Vagina (tissue), 2 donors: Measurements from ENCODE around the gene LTK.

ENCODE experiments used
- POLR2A ChIP-seq, 2 donors: fragments of 450-650 bp; IDR thresholded peaks; one replicate each; pipeline ENCODE4 v1.6.1; 2017; ENCODE audit warnings: antibody characterized with exemption in 2 of 2, mild to moderate bottlenecking in 2 of 2, moderate library complexity in 2 of 2
- POLR2AphosphoS5 ChIP-seq, 2 donors: sonication (generic); formaldehyde crosslinking; IDR thresholded peaks; one replicate each; pipeline ENCODE4 v1.9.0; 2017; ENCODE audit warnings: antibody characterized with exemption in 2 of 2, mild to moderate bottlenecking in 2 of 2, low read depth in 1 of 2; ENCODE audit not compliant: insufficient read depth in 1 of 2
- TF ChIP-seq, protein P1 (sequence below), 3 experiments: fragments of 450-650 bp in 2 of 3; fragments of 200-600 bp in 1 of 3; sonication (generic) in 1 of 3; IDR thresholded peaks; one replicate each; pipeline ENCODE4 v1.5.1; 2017 to 2019; ENCODE audit warnings: antibody characterized with exemption in 3 of 3, mild to moderate bottlenecking in 2 of 3, moderate library complexity in 2 of 3

DNA sequence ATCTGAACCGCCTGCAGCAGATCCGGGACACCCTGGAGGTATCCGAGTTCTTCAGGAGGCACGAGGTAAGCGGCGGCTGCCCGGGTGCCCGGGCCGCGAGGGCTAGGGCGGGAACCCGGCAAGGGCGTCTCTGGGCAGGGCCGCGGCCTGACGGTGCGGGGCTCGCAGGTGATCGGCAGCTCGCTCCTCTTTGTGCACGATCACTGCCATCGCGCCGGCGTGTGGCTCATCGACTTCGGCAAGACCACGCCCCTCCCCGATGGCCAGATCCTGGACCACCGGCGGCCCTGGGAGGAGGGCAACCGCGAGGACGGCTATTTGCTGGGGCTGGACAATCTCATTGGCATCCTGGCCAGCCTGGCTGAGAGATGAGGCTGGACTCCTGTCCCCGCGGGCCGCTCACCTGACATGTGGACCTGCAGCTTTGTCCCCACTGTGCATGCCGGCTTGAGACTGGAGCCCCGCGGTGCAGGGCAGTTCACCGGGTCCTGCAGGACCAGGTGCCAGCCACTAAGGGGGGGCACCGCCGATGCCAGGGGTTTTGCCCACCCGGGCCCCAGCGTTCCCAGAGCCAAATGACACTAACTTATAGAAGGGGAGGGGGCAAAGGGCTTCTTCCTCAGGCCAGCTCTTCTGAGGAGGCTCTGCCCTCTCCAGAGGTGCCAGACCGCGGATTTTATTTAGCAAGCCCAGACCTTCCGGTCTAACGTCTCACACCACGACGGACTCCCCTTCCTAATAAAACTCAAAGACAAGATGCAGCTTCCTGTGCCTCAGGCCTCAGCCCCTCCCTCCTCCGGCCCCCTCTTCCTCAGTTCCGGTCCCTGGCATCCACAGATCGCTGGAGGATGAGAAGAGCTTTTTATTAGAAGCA, 10.6 kb downstream of the LTK start:
- no peak for TF ChIP-seq POLR2AphosphoS5 (IDR thresholded peaks at IDR 0.05; ENCODE audit: insufficient read depth in 1 of 2, low read depth in 1 of 2)
- TF ChIP-seq, protein P1, sequence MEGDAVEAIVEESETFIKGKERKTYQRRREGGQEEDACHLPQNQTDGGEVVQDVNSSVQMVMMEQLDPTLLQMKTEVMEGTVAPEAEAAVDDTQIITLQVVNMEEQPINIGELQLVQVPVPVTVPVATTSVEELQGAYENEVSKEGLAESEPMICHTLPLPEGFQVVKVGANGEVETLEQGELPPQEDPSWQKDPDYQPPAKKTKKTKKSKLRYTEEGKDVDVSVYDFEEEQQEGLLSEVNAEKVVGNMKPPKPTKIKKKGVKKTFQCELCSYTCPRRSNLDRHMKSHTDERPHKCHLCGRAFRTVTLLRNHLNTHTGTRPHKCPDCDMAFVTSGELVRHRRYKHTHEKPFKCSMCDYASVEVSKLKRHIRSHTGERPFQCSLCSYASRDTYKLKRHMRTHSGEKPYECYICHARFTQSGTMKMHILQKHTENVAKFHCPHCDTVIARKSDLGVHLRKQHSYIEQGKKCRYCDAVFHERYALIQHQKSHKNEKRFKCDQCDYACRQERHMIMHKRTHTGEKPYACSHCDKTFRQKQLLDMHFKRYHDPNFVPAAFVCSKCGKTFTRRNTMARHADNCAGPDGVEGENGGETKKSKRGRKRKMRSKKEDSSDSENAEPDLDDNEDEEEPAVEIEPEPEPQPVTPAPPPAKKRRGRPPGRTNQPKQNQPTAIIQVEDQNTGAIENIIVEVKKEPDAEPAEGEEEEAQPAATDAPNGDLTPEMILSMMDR (IDR thresholded peaks at IDR 0.05), result no peak
- TF ChIP-seq POLR2A (IDR thresholded peaks at IDR 0.05), result no peak
